ENCODE measurements around the gene CTSF.

GRCh38 chr11:66546368-66546965 lies 21.9 kb downstream of the CTSF start, which contains the start of gene ACTN3:
- no peak for TF ChIP-seq GATA2 (IDR thresholded peaks at IDR 0.05; ENCODE audit: low read depth, low read length)
- no peak for TF ChIP-seq GATA3 (IDR thresholded peaks at IDR 0.05; ENCODE audit: low read depth, low read length)
